Measurements from ENCODE around the gene STAT5B. TPM values are rescaled to one million over a fixed set of nuclear protein-coding genes. Genes with fewer than 3 reads are reported as not detected.

STAT5B gene
- total RNA-seq, 4 donors from 2014 or later = 72.1 to 187 (median 144) TPM

DNA sequence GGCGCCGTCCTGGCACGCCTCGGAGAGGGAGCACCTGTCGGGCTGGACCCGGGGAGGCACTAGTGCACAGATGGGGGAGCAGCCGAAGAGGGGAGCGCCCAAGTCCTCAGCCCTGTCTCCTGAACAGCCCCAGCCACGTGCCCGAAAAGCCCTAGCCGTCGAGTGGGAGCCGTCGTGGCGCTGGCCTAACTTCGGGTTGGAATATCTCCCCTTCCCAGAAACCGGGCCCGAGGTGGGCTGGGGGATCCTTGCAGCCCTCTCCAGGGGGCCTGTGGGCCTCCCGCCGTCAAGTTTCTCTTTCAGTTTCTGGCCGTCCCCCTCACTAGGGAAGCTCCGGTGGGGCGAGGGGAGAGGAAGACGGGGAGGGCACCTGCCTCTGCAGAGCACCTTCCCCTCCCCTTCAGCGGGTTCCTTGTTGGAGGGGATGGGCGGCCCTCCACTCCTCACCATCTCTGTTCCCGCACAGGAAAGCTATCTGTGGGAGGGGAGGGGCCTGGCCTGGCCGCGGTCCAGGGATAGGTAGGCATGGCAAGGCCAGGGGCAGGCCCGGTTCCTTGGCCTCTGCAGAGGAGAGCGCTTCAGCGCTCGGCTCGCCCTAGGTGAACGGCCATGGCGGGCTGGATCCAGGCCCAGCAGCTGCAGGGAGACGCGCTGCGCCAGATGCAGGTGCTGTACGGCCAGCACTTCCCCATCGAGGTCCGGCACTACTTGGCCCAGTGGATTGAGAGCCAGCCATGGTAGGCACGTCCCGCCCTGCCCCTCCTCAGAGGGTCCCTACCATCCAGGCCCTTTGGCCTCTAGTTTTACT is 12.8 kb upstream of the STAT5B start:
- Histone ChIP-seq H3K36me3 (no peaks in the 10 kb centered on the region), H3K4me1 (peaks cover 6 to 7% of the 10 kb centered on the region in 2 donors), H3K27ac (peak overlapping the region; percentile 89 to 91), H3K27me3 (no peaks in the 10 kb centered on the region), H3K9me3 (no peaks in the 10 kb centered on the region), H3K4me3 (peak overlapping the region; percentile 52 to 73)
- DNase-seq = peak; percentile 41 to 55
- TF ChIP-seq, protein P1, sequence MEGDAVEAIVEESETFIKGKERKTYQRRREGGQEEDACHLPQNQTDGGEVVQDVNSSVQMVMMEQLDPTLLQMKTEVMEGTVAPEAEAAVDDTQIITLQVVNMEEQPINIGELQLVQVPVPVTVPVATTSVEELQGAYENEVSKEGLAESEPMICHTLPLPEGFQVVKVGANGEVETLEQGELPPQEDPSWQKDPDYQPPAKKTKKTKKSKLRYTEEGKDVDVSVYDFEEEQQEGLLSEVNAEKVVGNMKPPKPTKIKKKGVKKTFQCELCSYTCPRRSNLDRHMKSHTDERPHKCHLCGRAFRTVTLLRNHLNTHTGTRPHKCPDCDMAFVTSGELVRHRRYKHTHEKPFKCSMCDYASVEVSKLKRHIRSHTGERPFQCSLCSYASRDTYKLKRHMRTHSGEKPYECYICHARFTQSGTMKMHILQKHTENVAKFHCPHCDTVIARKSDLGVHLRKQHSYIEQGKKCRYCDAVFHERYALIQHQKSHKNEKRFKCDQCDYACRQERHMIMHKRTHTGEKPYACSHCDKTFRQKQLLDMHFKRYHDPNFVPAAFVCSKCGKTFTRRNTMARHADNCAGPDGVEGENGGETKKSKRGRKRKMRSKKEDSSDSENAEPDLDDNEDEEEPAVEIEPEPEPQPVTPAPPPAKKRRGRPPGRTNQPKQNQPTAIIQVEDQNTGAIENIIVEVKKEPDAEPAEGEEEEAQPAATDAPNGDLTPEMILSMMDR (IDR thresholded peaks at IDR 0.05) = no peak
- no peak for TF ChIP-seq POLR2A (IDR thresholded peaks at IDR 0.05)
- intact Hi-C loops (cut with DNase I; ENCODE audit: low total_unique reads) = no loop called here

DNA sequence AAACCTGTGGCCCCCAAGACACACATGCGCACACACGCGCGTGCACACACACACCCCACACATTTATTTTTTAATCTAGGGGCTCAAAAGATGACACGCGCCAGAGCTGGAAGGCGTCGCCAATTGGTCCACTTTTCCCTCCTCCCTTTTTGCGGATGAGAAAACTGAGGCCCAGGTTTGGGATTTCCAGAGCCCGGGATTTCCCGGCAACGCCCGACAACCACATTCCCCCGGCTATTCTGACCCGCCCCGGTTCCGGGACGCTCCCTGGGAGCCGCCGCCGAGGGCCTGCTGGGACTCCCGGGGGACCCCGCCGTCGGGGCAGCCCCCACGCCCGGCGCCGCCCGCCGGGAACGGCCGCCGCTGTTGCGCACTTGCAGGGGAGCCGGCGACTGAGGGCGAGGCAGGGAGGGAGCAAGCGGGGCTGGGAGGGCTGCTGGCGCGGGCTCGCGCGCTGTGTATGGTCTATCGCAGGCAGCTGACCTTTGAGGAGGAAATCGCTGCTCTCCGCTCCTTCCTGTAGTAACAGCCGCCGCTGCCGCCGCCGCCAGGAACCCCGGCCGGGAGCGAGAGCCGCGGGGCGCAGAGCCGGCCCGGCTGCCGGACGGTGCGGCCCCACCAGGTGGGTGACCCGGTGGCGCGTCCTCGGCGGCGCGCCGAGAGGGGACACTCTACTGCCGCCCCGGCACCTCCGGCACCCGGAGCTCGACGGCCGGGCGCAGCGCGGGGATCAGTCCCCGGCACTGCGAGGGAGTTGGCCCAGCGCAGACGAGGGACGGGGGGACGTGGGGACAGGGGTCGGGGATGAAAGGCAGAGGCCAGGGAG is 12.0 kb upstream of the STAT5B start, which contains the start of gene STAT5A:
Gene STAT5A (plus strand): TSS at position 522 of the 826 bp plus-strand sequence. CDS start 914 bp downstream, outside the sequence.
- intact Hi-C loops (cut with DNase I; ENCODE audit: low total_unique reads) = no loop called here
- H3K27ac ChIP-seq = peak within 1 kb of the TSS; percentile 89 to 91
- TF ChIP-seq POLR2A (IDR thresholded peaks at IDR 0.05) = peak; percentile 57 to 88
- TF ChIP-seq, protein P1 (IDR thresholded peaks at IDR 0.05) = peak in 2 of 4 experiments; percentile 8 to 20
- no peaks in the 10 kb centered on the region for H3K36me3 ChIP-seq
- peak; percentile 90 to 91 for DNase-seq
- no peaks in the 10 kb centered on the region for H3K27me3 ChIP-seq
- peak within 1 kb of the TSS; percentile 52 to 73 for H3K4me3 ChIP-seq
- H3K9me3 ChIP-seq = no peaks in the 10 kb centered on the region
- H3K4me1 ChIP-seq = peaks cover 6 to 7% of the 10 kb centered on the region in 2 donors

DNA sequence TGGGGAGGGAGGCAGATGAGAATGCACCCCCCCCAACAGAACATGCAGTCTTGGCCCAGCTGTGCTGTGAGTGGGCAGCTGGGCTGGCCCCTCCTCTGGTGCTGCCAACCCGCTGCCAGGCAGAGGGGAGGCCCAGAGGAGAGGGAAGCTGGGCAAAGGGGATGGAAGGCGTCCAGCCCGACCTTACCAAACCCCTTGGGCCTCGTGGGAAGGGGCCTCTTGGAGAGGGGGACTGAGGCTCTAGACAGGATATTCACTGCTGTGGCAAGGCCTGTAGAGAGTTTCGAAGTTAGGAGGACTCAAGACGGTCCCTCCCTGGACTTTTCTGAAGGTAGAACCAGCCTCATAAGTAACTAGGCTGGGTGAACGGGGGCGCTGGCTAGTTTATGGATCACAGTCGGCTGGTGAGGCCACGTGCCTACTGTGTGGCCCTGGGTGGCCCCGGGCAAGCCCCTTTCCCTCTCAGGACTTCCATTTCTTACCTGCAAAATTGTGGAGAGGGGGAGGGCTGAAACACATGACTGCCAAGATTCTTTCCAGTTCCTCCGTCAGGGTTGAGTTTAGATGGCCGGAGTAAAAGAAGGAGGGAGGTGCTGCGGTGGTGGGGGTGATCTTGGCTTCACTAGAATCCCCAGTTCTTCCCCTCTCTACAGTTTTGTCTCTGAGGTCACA is 11.2 kb upstream of the STAT5B start:
- peak; percentile 32 to 33 for TF ChIP-seq POLR2A (IDR thresholded peaks at IDR 0.05)
- TF ChIP-seq, protein P1 (IDR thresholded peaks at IDR 0.05) = no peak
- Histone ChIP-seq H3K36me3 (no peaks in the 10 kb centered on the region), H3K9me3 (no peaks in the 10 kb centered on the region), H3K4me1 (peaks cover 6 to 7% of the 10 kb centered on the region in 2 donors), H3K4me3 (peak overlapping the region; percentile 52 to 73), H3K27ac (peak overlapping the region; percentile 89 to 91), H3K27me3 (no peaks in the 10 kb centered on the region)
- peak; percentile 53 to 56 for DNase-seq
- intact Hi-C loops (cut with DNase I; ENCODE audit: low total_unique reads) = no loop called here

DNA sequence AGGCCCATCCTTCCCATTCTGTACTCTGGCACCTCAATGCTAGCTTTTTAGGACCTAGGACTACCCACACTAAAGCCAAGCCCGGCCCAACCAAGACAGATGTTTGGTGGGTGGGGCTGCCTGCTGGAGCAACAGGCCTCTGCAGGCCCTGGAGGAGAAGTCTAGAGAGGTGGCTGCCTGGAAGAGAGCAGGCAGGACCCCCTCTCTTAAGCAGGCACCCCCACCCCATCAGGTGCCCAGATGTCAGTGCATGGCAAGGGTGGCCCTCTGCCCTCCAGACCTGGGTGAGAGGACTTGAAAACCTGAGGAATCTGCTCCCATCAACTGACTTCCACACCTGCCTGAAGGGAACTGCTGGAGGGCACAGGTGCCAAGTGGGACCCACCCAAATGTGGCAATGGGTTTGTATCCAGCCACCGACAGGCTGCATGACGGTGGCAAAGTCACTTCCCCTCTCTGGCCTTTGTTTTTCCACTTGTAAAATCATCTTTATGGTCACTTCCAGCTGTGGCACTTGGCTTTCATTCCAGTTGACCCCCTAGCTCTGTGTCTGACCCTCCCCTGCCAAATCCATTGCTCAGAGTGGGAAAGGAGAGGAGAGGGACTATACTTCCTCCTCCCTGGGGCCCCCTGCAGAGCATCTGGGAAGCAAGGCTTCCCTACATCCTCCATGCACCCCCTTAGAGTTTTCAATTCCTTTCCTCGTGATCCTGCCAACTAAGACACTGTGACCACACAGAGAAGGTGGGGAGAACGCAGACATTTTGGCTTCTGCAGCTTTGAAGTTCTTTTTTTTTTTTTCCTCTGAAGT is 10.4 kb upstream of the STAT5B start:
- intact Hi-C loops (cut with DNase I; ENCODE audit: low total_unique reads) = no loop called here
- DNase-seq = peak in 1 of 2 donors; percentile 41
- H3K4me1 ChIP-seq = peaks cover 6 to 7% of the 10 kb centered on the region in 2 donors
- peak overlapping the region in 1 of 2 donors; percentile 52 for H3K4me3 ChIP-seq
- peak overlapping the region; percentile 89 to 91 for H3K27ac ChIP-seq
- TF ChIP-seq, protein P1 (IDR thresholded peaks at IDR 0.05) = no peak
- TF ChIP-seq POLR2A (IDR thresholded peaks at IDR 0.05) = no peak
- H3K36me3 ChIP-seq = no peaks in the 10 kb centered on the region
- no peaks in the 10 kb centered on the region for H3K27me3 ChIP-seq
- H3K9me3 ChIP-seq = no peaks in the 10 kb centered on the region
